MM.1S (cell line): ENCODE measurements around the gene TMC2.

Experiments used
- EZH2 ChIP-seq: fragments of 300-600 bp; sonication (generic); optimal IDR thresholded peaks from 2 replicates; pipeline ENCODE3; 2017; ENCODE audit warnings: low read depth, mild to moderate bottlenecking, antibody characterized with exemption, low read length, mixed read lengths
- EZH2phosphoT487 ChIP-seq: fragments of 300-600 bp; sonication (generic); IDR thresholded peaks from 2 replicates; pipeline ENCODE4 v1.6.1; 2018; ENCODE audit warnings: antibody characterized with exemption, low read length
- TF ChIP-seq, protein P1 (sequence below): fragments of 300-600 bp; sonication (generic); IDR thresholded peaks from 2 replicates; pipeline ENCODE4 v1.5.1; 2016; ENCODE audit warnings: antibody characterized with exemption, low read length, mixed read lengths

DNA sequence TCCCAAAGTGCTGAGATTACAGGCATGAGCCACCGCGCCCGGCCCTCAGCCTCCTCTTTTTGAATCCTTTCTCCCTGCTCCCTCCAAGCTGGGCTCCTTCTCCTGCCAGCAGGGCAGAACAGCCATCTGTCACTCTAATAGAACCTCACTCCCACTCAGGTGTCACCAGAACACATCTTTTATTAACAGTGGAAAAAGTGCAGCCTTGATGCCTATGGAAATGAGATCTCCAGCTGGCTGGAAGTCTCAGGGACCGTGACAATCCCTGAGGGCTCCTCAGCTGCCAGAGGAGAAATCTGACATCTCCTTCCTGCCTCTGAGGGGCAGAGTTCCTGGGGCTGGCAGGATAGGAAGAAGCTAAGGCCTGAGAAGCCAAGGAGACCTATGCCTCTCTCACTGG, 28.0 kb downstream of the TMC2 start:
- no peak for TF ChIP-seq EZH2
- TF ChIP-seq, protein P1, sequence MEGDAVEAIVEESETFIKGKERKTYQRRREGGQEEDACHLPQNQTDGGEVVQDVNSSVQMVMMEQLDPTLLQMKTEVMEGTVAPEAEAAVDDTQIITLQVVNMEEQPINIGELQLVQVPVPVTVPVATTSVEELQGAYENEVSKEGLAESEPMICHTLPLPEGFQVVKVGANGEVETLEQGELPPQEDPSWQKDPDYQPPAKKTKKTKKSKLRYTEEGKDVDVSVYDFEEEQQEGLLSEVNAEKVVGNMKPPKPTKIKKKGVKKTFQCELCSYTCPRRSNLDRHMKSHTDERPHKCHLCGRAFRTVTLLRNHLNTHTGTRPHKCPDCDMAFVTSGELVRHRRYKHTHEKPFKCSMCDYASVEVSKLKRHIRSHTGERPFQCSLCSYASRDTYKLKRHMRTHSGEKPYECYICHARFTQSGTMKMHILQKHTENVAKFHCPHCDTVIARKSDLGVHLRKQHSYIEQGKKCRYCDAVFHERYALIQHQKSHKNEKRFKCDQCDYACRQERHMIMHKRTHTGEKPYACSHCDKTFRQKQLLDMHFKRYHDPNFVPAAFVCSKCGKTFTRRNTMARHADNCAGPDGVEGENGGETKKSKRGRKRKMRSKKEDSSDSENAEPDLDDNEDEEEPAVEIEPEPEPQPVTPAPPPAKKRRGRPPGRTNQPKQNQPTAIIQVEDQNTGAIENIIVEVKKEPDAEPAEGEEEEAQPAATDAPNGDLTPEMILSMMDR, result no peak
- TF ChIP-seq EZH2phosphoT487, result no peak
